Measurements from ENCODE around the gene REV1. TPM values are rescaled to one million over a fixed set of nuclear protein-coding genes. Genes with fewer than 3 reads are reported as not detected.

REV1 gene
- total RNA-seq, 4 donors from 2014 or later = 82.6 to 89.5 (median 85.3) TPM

- Histone ChIP-seq H3K9me3 (no peaks in the 10 kb centered on the region), H3K36me3 (peaks cover 0 to 28% (median 0%) of the 10 kb centered on the region in 3 donors), H3K27ac (no peak overlapping the region), H3K27me3 (no peaks in the 10 kb centered on the region), H3K4me3 (no peak overlapping the region), H3K4me1 (no peaks in the 10 kb centered on the region)
- DNase-seq = no peak
- TF ChIP-seq CTCF (IDR thresholded peaks at IDR 0.05) (no peak), POLR2A (IDR thresholded peaks at IDR 0.05) (no peak)
Measured at GRCh38 chr2:99444222-99444621, 45.6 kb downstream of the REV1 start.

GRCh38 chr2:99442837-99443236 is 47.0 kb downstream of the REV1 start:
- peak in 1 of 6 experiments; percentile 5 for TF ChIP-seq CTCF (IDR thresholded peaks at IDR 0.05)
- TF ChIP-seq POLR2A (IDR thresholded peaks at IDR 0.05) = no peak
- Histone ChIP-seq H3K4me1 (no peaks in the 10 kb centered on the region), H3K27me3 (no peaks in the 10 kb centered on the region), H3K9me3 (no peaks in the 10 kb centered on the region), H3K27ac (no peak overlapping the region), H3K4me3 (no peak overlapping the region), H3K36me3 (peaks cover 0 to 30% (median 0%) of the 10 kb centered on the region in 3 donors)
- no peak for DNase-seq

- Histone ChIP-seq H3K4me1 (no peaks in the 10 kb centered on the region), H3K27me3 (no peaks in the 10 kb centered on the region), H3K9me3 (no peaks in the 10 kb centered on the region), H3K36me3 (peaks cover 0 to 30% (median 0%) of the 10 kb centered on the region in 3 donors), H3K27ac (no peak overlapping the region), H3K4me3 (no peak overlapping the region)
- no peak for TF ChIP-seq CTCF (IDR thresholded peaks at IDR 0.05)
- no peak for DNase-seq
Measured at GRCh38 chr2:99439971-99440505, 49.8 kb downstream of the REV1 start.

GRCh38 chr2:99436874-99437273 is 52.9 kb downstream of the REV1 start:
- Histone ChIP-seq H3K36me3 (peaks cover 0 to 35% (median 0%) of the 10 kb centered on the region in 3 donors), H3K27ac (no peak overlapping the region), H3K9me3 (no peaks in the 10 kb centered on the region), H3K27me3 (no peaks in the 10 kb centered on the region), H3K4me3 (no peak overlapping the region), H3K4me1 (no peaks in the 10 kb centered on the region)
- no peak for DNase-seq
- no peak for TF ChIP-seq POLR2A (IDR thresholded peaks at IDR 0.05)
- no peak for TF ChIP-seq CTCF (IDR thresholded peaks at IDR 0.05)

GRCh38 chr2:99433340-99433739 is 56.5 kb downstream of the REV1 start:
- TF ChIP-seq POLR2A (IDR thresholded peaks at IDR 0.05) (no peak), CTCF (IDR thresholded peaks at IDR 0.05) (no peak)
- H3K27ac ChIP-seq = no peak overlapping the region
- no peaks in the 10 kb centered on the region for H3K27me3 ChIP-seq
- no peak for DNase-seq
- H3K4me1 ChIP-seq = peaks cover 0 to 8% (median 0%) of the 10 kb centered on the region in 4 donors
- no peaks in the 10 kb centered on the region for H3K9me3 ChIP-seq
- H3K4me3 ChIP-seq = no peak overlapping the region
- H3K36me3 ChIP-seq = peaks cover 0 to 44% (median 0%) of the 10 kb centered on the region in 3 donors
